ENCODE data around the gene BMP6.

Gene BMP6

DNA sequence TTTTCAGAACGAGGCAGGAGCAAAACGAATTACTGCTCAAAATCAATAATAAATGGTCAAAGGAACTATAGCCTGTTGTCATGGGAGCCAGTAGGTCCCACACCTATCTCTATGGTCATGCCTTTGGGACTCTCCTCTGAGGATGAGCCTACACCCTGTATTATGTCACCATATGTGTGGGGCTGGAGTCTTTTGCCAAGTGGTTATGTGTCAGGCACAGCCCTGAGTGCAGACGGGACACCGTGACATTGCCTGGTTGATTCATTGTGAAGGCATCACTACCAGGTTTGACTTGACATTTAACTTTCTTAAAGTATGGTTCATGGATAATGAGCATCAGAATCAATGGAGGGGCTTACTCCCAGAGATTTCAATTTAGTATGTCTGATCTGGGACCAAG is 23.6 kb downstream of the BMP6 start:
- DNase-seq: no peak

DNA sequence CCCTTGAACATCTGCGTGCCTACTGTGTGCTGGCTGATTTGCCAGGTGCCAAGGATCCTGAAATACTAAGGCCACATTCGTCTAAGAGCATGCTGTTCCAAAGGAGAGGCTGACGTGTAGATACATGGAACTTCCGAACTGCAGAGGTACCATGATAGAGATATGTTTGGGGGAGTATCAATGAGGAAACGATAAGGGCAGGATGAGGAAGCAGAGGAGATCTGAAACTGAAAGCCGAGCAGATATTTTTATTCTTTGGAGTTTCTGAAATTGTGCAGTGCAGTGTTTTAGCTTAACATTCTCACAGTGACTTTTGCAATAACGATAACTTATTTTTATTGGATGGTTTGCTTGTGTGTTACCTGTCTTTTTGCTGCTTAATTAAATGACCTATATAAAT is 24.3 kb downstream of the BMP6 start:
- DNase-seq: no peak

DNA sequence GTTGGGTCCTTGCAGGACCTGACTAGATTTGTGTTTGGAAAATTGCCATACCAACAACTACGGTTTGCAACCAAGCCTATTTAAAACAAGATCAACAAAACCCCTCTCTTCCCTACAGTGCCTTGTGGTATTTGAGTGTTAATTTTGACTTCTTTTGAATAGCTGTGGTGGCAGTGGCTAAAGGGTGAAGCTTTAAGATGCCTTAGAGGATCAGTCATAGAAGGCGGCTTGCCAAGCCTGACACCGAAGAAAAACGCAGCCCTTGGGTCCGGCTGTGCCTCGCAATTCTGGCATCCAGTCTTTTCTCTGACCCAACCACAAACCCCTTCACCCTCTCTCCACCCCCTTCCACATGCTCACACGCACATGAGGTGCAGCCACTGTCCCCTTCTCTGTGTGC is 32.6 kb downstream of the BMP6 start:
- no peak for DNase-seq

DNA sequence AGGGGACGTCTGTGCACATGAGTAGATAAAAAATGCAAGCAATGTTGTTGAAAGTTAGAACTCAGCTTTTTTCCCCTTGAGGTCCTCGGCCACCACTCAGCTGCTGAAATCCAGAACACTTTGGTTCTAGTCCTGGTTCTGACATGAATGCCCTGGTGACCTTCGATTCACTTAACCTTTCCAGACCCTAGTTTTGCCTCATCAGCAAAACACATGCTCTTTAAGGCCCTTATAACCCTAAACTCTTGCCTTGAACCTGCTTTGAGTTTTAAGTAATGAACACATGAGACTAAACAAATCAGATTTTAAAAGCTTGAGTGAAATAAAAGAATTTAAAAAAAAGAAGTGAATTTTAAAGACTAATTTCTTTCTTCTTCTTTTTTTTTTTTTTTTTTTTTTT is 33.4 kb downstream of the BMP6 start:
- DNase-seq: no peak

DNA sequence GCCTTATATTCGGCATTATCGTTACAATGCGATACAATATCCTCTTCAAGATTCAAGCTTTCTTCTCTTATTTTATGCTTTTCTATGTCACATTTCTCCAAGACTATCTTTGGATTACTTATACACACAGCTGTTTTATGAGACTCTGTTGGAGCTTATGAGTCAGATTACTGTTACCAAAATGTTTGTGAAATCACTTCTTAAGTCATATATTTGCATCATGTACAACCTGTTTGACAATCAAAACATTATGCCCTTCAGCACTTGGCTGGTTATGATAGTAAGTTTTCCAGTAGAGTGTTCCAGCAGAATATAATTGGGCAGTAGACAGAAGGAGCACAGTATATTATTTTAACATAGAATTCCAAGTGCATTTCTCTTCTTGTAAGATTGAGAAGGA is 35.2 kb downstream of the BMP6 start:
- DNase-seq: no peak

DNA sequence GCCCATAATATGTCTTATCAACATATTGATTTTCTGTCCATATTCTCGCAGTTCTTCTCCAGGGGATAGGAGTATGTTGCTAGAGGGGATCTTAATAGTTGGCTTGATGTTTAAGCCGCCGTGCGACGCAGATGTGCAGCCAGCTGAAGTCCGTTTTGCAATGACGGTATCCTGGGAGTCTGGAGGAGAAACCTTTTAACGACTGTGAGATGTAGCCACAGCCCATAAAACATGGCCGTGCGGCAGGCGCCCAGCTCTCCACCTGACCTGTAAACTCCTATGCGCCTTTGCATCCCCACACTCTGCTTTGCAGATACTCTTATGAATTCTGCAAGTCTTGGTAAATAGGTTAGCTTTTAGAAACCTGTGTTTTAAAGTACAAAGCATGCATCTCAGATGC is 36.9 kb downstream of the BMP6 start:
- no peak for DNase-seq

DNA sequence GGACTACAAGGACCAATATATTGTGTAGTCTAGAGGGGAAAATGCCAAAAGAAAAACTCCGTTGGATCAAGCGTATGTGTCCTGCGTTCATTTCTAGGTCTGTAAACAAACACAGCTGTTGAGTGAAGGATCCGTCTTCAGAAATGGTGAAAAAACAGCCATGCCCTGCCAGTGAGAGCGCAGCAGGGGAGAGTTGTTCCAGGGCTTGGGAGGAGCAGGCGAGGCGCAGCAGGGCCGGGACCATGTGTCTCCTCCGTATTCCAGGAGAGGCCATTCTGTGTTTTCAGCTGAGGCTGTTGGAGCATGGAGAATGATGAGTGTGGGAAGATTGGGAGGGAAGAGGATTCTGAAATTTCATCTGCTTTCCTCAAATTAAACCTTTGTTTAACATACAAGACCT is 38.0 kb downstream of the BMP6 start:
- DNase-seq: peak; percentile 97

DNA sequence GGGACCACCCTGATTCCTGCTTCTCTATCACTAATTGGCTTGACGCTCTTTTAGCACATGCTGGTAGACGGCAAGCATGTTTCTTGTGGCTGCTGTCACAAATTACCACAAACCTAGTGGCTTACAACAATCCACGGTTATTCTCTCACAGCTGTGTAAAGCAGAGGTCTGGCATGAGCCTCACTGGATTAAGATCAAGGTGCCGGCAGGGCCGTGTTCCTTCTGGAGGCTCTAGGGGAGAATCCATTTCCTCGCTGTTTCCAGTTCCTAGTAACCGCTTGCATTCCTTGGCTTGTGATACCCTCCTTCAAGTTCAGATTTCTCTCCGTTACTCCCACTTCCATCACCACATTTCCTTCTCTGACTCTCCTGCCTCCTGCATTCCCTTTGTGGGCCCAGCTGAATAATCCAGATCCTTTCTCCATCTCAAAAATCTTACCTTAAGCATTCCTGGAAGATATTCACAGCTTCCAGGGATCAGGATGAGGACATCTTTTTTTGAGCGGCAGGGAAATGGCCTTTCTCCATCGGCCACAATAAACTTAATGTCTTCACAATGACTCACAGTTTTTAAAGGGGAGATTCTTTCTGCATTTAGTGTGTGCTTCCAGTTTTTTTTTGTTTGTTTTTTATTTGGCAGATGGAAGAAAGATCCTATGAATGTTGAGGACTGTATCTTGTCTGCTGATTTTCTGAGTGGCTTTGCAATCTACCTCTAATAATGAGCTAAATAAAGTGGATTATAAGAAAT is 39.9 kb downstream of the BMP6 start:
- DNase-seq: no peak

DNA sequence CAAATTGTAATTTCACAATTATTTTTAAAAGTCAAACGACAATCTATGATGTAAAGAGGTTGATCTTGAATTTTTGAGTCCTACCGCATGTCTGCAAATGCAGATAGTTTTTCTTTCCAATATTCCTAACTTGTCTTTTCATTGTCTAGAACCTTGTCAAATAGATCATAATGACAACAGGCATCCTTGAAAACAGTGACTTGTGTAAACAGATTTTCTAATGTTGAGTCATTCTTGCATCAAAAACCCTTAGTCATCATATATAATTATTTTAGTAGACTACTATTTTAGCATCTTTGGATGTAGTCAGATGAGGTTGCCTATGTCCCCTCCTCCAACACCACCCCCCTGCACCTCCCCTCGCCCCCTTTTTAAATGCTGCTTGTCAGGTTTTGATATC is 43.8 kb downstream of the BMP6 start:
- DNase-seq: peak; percentile 57

DNA sequence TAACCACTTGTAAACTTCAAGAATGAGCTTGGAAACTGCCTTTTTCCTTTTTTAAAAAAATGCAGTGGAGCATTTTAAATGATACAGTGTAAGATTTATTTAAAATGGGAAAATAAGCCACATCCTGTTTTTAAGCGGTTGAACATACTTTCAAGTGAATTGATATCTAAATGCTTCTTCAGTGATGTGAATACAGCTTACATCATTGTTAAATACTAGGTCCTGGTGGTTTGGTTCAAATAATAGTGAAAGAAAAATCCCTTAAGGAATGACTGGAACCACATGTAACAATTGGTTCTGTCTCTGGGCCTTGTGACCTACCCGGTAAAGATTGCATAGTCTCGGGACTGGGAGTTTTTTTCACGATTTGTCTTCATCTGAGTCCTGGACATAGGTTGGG is 44.2 kb downstream of the BMP6 start:
- DNase-seq: no peak

DNA sequence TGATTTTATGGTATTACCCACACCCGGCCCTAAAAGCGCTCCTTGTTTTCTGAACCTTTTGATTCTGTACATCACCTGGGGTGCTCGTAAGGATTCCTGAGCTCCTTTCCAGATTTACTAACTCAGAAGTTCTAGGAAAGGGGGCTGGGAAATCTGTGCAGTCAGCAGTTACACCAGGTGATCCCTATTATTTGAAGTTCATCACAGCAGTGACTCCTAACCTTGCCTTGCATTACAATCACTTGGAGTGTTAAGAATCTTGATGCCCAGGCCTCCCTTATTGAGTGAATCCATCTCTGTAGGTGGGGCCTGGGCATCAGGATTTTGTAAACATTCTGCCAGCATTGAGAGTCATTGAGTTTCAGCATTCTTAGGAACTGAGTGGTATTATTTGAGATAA is 44.7 kb downstream of the BMP6 start:
- no peak for DNase-seq

DNA sequence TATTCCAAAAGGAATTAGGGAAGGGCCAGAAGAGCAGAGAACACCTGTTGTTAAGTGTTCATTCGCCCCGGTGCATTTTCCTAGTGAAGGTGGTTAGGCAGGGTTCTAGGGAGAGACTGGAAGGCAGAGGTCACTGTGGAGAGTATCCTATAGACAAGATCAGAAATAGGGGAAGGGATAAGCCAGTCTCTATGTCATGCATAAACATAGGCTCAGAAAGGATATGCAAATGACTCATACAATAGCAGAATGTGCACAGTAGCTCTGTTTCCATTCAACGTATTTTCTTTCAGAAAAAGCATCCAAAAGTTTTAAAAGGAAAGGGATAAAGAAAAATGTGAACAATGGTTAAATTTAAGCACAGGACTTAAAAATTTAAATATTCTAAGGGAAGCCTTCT is 47.4 kb downstream of the BMP6 start:
- DNase-seq: no peak

DNA sequence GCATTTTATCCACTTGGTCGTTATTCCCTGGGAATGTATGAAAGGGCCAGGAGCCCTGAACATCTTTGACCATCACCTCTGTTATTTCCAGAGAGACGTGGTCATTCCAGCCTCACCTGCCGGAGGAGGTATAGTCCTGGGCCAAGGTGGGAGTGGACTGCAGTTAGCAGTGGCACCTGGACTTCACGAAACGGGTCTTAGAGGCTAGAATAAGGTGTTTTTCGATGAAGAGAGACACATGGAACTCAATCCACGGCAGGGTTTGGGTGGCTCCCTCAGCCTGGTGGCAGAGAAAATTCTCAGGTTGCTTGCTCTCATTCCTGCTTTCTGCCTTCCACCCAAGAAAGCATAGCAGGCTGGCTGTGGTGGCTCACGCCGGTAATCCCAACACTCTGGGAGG is 48.0 kb downstream of the BMP6 start:
- DNase-seq: no peak

DNA sequence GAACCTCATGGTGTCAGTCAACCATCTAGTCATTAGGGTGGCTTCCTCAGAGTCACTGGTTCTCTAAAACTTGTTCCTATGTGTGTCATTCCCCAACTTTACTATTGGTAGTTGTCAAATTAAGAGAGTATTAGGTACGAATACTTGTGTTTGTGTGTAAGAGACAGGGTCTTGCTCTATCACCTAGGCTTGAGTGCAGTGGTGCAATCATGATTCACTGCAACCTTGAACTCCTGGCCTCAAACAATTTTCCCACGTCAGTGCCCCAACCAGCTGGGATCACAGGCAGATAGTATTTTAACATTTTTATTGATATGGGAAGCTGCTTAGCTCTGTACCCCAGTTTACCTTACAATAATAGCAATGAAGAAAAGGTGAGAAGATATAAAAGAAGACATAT is 50.6 kb downstream of the BMP6 start:
- DNase-seq: no peak

DNA sequence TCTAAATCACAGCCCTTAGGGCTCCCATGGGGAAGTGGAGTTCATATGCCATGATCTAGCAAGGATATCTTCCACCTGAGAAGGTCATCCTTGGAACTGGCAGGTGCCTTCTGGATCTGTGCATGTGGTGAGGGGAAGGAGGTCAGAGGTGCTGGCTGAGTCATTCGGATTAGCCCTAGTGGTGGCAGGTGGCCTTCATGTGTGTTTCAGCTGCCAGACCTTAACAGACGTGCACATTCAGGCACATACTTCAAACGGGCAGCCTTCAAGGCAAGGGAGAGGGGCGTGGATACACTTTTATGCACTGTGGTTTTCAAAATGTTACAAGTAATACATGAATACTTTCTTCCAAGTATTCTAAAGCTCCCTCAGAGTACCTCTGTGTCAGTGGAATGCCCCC is 51.2 kb downstream of the BMP6 start:
- DNase-seq: peak; percentile 79

DNA sequence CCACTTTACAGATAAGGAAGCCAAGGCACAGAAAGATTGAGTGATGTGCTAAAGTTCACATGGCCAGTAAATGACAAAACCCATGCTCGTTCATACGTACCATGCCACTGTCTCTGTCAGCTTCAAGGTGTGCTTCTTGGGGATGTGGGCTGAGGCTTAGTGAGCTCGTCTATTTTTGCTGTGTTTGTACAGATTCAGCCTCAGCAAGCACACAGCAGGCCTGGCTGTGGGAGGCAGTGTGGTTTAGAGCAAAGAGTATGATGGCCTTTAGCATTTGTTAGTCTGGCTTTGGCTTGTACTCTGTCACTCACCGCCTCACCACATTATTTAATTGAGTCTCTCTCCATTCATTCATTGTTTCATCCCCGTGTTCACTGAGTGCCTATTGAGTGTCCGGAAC is 55.3 kb downstream of the BMP6 start:
- no peak for DNase-seq

DNA sequence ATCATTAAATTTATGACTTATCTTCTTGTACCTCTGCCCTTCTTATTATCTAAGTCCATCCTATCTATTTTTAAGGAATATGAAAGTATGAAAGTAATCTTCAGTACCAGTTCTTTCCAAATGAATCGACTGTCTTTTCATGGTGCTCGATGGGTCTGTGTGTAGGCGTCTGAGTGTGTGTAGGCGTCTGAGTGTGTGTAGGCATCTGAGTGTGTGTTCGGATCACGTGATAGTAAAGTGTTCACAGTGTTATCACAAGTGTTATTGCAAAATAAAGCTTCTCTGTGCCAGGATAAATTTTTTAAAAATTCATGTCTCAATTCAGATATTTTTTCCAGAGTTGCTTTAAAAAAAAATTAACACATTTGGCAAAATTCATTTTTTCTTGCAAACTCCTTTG is 58.3 kb downstream of the BMP6 start:
- no peak for DNase-seq

DNA sequence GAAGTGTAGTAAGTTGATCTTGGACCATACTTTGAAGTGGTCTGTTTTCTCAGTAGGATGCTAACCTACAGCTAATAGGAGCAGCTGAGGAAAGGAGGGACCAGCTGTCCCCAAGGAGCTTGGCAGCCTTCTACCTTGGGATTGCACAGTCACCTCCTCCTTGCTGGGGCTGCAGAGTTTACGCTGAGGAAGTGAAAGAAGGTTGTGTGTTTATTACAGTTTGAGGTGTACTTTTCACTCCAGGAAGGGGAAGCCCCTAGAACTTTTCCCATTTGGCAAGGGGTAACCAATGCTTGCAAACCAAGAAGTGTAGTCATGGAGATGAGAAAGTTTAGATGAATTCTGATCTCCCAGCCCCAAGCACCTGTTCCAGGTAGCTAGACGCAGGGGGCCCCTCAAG is 58.8 kb downstream of the BMP6 start:
- DNase-seq: no peak

DNA sequence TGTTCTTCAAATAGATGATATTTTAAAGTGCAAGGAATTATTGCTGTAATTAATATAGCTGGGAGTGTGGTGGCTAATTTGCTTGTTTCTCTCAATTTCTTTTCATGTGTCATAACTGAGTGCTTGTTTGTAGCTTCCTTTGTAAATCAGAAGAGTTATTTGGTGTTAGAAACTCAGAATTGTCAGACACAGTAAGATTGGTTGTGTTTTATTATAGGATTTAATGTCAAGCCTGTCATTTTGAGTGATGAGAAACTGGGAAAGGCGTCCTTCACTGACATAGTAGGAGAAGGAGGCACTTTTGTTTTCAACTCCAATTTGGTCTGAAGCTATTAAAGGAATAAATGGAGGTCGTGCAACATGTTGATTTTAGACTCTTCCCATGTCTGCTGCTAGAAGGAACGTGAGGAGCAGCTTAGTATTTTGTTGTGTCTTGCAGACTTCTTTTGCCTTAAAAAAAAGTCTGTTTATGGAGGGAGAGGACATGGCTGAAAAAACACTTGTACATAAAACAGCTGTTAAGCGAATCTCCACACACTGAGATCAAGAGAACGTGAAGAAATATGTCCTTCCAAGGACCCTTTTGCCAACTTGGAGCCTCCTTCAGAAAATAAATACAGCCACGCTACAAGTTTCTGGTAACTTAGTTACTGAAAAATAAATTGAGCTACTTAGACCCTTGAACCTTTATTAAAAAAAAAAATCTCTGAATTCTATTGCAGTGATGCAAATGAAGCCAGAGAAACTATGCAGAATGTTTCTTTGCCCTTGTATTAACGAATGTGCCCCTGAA is 59.5 kb downstream of the BMP6 start:
- no peak for DNase-seq

DNA sequence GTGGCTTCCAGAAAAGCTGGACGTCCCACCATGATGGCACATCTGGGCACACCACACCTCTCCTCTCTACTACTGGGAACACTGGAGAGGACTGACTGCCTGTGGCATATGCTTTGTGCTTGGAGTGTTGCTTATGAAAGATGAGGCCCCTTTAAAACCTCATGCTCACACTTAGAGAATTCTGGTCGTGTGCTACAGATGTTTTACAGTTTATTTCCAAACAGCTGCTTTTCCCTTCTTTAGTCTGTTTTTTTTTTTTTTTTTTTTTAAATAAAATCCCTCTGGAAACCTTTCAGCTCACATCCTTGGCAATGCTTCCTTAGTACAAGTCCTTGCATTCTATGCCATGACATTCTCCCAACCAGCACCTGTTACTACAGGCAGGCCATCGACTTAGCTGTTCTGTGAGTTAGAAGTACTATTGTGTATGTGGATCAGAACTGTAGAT is 60.3 kb downstream of the BMP6 start:
- DNase-seq: no peak

DNA sequence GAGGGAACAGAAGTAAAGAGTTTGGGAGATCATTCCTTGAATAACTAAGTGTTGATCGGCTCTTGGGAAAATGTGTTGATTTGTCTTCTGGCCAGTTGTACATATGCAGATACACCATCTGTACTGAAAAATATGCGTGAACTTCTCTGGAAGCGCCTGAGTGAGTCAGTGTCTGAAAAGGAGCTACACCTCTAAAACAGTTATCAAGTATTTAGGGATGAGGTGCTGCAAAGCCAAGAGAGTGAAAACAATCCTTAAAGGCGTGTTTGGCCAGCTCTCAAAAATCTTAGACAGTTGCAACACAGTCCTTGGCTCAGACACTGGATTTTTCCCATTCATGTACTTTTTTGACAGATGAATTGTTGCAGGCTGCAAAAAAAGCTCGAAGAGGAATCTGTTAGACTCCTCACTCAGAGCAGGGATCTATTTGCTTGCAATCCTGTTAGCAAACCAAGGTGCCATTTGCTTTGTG is 61.3 kb downstream of the BMP6 start:
- DNase-seq: no peak

DNA sequence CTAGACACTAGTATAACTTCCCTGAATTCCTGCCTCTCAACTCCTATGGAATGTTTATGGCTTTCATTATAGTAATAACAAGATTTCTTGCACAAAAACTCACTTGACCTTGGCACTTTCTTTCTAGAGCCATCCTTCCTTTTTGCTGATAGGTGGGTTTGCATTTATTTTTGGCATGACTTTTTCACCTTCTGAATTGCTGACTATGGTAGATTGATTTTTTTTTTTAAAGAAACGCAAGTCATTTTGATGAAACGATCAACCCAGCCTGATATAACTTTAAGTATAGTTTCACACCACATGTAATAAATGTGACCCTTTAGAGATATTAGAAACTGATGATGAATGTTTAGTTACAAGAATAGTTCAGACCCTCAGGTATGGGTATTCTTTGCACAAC is 61.8 kb downstream of the BMP6 start:
- DNase-seq: no peak

DNA sequence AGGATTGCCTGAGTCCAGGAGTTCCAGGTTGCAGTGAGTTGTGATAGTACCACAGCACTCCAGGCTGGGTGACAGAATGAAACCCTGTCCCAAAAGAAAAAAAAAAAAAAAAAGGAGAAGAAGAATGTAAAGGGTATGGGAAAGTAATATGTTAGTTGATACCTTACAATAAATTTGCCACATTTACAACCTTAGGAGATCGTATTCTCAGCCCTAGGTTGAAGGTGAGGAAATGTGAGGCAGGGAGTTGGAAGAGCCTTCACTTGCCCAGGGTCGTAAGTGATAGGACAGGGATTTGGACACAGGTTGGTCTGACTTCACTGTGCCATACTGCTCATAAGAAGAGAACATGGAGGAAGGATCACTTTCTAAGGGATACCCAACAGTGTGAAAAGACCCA is 68.6 kb downstream of the BMP6 start:
- no peak for DNase-seq

DNA sequence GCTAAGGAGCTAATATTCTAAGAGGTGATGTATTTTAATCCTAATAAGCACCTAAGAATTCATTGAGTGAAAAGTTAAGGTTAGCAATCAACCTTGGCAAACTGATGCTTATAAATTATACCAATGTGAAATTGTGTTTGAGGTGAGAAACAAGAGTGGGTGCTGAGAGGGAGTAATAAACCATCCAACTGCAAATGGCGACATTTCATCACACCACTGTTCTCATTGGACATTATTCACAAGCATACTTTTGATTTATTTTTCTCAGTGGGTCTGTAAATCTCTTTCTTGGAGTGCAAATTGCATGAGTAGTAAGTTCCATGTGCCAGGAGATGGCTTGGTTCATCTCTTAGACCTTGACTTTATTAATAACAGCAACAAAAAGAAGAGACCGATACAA is 71.5 kb downstream of the BMP6 start:
- DNase-seq: no peak

DNA sequence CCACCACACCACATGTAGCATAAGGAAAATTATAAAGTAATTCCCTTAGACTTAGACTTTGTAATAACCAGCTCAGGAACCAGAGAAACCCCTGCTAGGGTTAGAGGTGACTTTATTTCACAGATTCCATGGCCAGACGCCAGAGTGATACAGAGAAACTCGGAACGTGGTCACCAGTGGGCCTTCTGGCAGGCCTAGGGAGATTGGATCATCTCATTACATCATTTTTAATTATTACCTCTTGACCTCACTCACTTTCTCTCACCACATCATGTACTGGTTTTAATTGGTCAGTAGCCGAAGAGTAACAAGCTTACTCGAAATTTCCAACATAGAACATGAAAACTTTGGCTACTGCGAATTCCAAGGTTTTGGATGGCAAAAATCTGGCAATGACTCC is 72.9 kb downstream of the BMP6 start:
- DNase-seq: no peak
